OCI-LY7 (cell line): ENCODE results near the gene KREMEN1. TPM values are rescaled to one million over a fixed set of nuclear protein-coding genes. Genes with fewer than 3 reads are reported as not detected.

Source experiments
- BruUV-seq: library from RNA; stranded (reverse); fragments of 400-500 nt; replicated peaks from 2 replicates; lab custom pipeline; 2021; lab: Mats Ljungman, UMichigan
- CTCF ChIA-PET: fragments of 300-600 bp; sonication (Branson Sonifier 250); formaldehyde crosslinking; loops from one replicate; lab custom pipeline; 2022; ENCODE audit warnings: antibody characterized with exemption; ENCODE audit not compliant: unreplicated experiment; lab: Charles Lee
- POLR2A ChIA-PET: fragments of 300-600 bp; sonication (Branson Sonifier 250); formaldehyde crosslinking; loops from one replicate; lab custom pipeline; 2022; ENCODE audit warnings: antibody characterized with exemption; lab: Charles Lee
- DNase-seq: peaks from one replicate; pipeline ENCODE4 v3.0.0-alpha.2; 2015; ENCODE audit warnings: low spot score
- H2AFZ ChIP-seq: fragments of 200-600 bp; sonication (generic), shearing (Covaris generic); 2 replicates; pipeline ENCODE4 v1.6.1; 2014; ENCODE audit warnings: mild to moderate bottlenecking, antibody characterized with exemption, low read length, moderate library complexity
- H3K27ac ChIP-seq: fragments of 200-600 bp; sonication (generic); 2 replicates; pipeline ENCODE4 v1.5.1; 2014; ENCODE audit warnings: mixed run types, low read depth, mild to moderate bottlenecking, moderate library complexity, low read length, inconsistent platforms; ENCODE audit not compliant: poor library complexity, severe bottlenecking
- H3K36me3 ChIP-seq: fragments of 200-600 bp; sonication (generic); 2 replicates; pipeline ENCODE4 v1.6.1; 2014; ENCODE audit warnings: mild to moderate bottlenecking, antibody characterized with exemption, low read length, moderate library complexity, mixed read lengths; ENCODE audit not compliant: insufficient read depth
- H3K4me1 ChIP-seq: fragments of 200-600 bp; sonication (generic); 2 replicates; pipeline ENCODE4 v1.5.1; 2014; ENCODE audit warnings: mild to moderate bottlenecking, low read length; ENCODE audit not compliant: insufficient read depth, poor library complexity, severe bottlenecking
- H3K4me2 ChIP-seq: fragments of 200-600 bp; sonication (generic); 2 replicates; pipeline ENCODE4 v1.6.1; 2014; ENCODE audit warnings: mild to moderate bottlenecking, low read length
- H3K4me3 ChIP-seq: fragments of 200-600 bp; sonication (generic); 2 replicates; pipeline ENCODE4 v1.5.1; 2014; ENCODE audit warnings: mild to moderate bottlenecking, low read depth, low read length; ENCODE audit not compliant: poor library complexity, severe bottlenecking
- H3K79me2 ChIP-seq: fragments of 200-600 bp; sonication (generic); 2 replicates; pipeline ENCODE4 v1.6.1; 2016; ENCODE audit warnings: low read depth, mild to moderate bottlenecking, low read length, moderate library complexity, mixed read lengths; ENCODE audit not compliant: insufficient read depth
- H3K9me2 ChIP-seq: fragments of 200-600 bp; sonication (generic); 2 replicates; pipeline ENCODE4 v1.6.1; 2016; ENCODE audit warnings: mild to moderate bottlenecking, low read length, mixed read lengths; ENCODE audit not compliant: insufficient read depth
- H3K9me3 ChIP-seq: fragments of 200-600 bp; sonication (generic); 2 replicates; pipeline ENCODE4 v1.6.1; 2014; ENCODE audit warnings: mild to moderate bottlenecking, mixed run types, low read length, mixed read lengths
- H4K20me1 ChIP-seq: fragments of 200-600 bp; sonication (generic); 2 replicates; pipeline ENCODE4 v1.6.1; 2014; ENCODE audit warnings: mild to moderate bottlenecking, antibody characterized with exemption, low read length, moderate library complexity, mixed read lengths; ENCODE audit not compliant: insufficient read depth
- CTCF ChIP-seq: fragments of 200-600 bp; sonication (generic); conservative IDR thresholded peaks from 2 replicates; pipeline ENCODE4 v1.5.1; 2014; ENCODE audit warnings: mild to moderate bottlenecking, antibody characterized with exemption, low read length, moderate library complexity, mixed read lengths
- EZH2phosphoT487 ChIP-seq: fragments of 200-600 bp; sonication (generic); IDR thresholded peaks from 2 replicates; pipeline ENCODE4 v1.6.1; 2018; ENCODE audit warnings: low read depth, borderline replicate concordance, mild to moderate bottlenecking, mixed run types, antibody characterized with exemption, low read length, moderate library complexity, mixed read lengths
- intact Hi-C: fragments of 100-400 bp; cut with micrococcal nuclease; formaldehyde crosslinking; loops from one replicate; pipeline ENCODE4 v1.10.0; 2022; ENCODE audit not compliant: unreplicated experiment
- total RNA-seq, 2 experiments: library from RNA; depleted of rRNA in 1 of 2; stranded (reverse); fragments of >200 nt in 1 of 2; shearing (Covaris generic) in 1 of 2; gene quantifications; 2 replicates each; pipeline ENCODE4 v1.2.3, GENCODE V29; 2014 to 2022

KREMEN1 gene
- total RNA-seq, 2 experiments from 2014 or later: not detected

DNA sequence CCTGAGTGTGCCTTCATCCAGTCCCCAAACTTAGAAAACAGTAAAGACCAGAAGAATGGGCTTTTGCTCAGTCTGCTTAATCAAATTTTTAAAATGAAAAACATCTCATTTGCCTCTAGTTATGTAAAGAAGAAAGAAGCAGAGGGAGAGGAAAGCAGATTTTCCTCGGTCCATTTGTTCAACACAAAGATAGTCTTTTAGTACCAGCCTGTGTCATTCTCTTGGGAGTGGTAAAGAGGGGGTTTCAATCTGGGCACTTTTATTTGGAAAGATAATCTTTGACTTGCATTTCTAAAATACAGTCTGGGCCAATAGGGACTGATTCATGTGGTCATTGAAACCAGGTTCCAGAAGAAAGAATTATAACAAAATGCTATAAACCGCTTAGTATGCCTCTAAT is 29.5 kb downstream of the KREMEN1 start:
- Histone ChIP-seq H3K27ac (no peak overlapping the region), H3K4me1 (no peaks in the 10 kb centered on the region), H2AFZ (no peak overlapping the region), H3K9me2 (no peaks in the 10 kb centered on the region), H4K20me1 (no peaks in the 10 kb centered on the region), H3K9me3 (no peaks in the 10 kb centered on the region), H3K4me3 (no peak overlapping the region), H3K4me2 (no peak overlapping the region), H3K79me2 (no peaks in the 10 kb centered on the region), H3K36me3 (no peaks in the 10 kb centered on the region)
- TF ChIP-seq EZH2phosphoT487: no peak
- TF ChIP-seq CTCF: no peak
- no TSS peak for BruUV-seq
- intact Hi-C loops: no loop called here
- CTCF ChIA-PET: no interaction called here
- POLR2A ChIA-PET: interaction anchor here (0.6 kb wide), 1 partner anchor 281 kb away, joined by 4 read pairs; no protein-coding TSS in a partner anchor
- DNase-seq: no peak

DNA sequence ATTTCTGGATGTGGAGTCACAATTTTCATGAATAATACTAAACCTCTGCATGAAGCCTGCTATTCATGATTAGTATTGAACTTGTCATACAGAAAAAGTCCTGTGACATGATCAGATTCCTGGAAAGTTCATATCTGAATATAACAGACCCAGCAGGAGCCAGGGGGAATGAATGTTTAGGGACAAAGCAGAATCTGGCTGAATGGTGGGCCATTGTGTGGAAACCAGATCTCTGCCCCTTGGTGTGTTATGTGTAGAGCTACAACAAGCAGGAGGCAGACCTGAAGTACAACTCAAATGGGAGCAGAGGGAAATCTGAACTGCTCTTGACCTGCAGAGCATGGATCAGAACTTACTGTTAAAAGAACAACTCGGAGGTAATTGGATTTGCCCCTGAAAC is 30.3 kb downstream of the KREMEN1 start:
- Histone ChIP-seq H3K9me2 (no peaks in the 10 kb centered on the region), H3K4me1 (no peaks in the 10 kb centered on the region), H2AFZ (no peak overlapping the region), H3K4me3 (no peak overlapping the region), H3K79me2 (no peaks in the 10 kb centered on the region), H3K27ac (no peak overlapping the region), H3K9me3 (no peaks in the 10 kb centered on the region), H3K36me3 (no peaks in the 10 kb centered on the region), H4K20me1 (no peaks in the 10 kb centered on the region), H3K4me2 (no peak overlapping the region)
- POLR2A ChIA-PET: no interaction called here
- no TSS peak for BruUV-seq
- CTCF ChIA-PET: no interaction called here
- TF ChIP-seq EZH2phosphoT487 (no peak), CTCF (no peak)
- intact Hi-C loops: no loop called here
- DNase-seq: no peak

DNA sequence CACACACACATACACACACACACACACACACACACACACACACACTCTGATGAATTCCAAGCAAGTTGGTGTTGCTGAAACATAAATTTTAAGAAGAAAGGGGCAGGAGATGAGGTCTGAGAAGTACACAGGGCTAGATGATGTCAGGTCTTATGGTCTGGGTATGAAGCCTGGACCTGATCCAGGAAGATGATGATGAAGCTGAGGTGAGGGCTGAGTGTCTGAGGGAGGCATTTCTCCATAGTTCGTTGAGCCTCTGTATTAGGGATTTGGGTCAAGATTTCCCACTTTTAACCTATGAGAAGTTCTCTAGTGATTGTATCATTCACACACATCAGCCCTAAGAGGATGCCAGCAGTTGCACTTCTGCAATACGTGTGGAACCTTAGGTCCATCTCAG is 32.6 kb downstream of the KREMEN1 start:
- Histone ChIP-seq H3K9me2 (no peaks in the 10 kb centered on the region), H2AFZ (no peak overlapping the region), H3K79me2 (no peaks in the 10 kb centered on the region), H3K27ac (no peak overlapping the region), H3K4me3 (no peak overlapping the region), H4K20me1 (no peaks in the 10 kb centered on the region), H3K4me1 (no peaks in the 10 kb centered on the region), H3K9me3 (no peaks in the 10 kb centered on the region), H3K4me2 (no peak overlapping the region), H3K36me3 (no peaks in the 10 kb centered on the region)
- CTCF ChIA-PET: no interaction called here
- no TSS peak for BruUV-seq
- no peak for DNase-seq
- intact Hi-C loops: no loop called here
- POLR2A ChIA-PET: no interaction called here
- TF ChIP-seq CTCF (no peak), EZH2phosphoT487 (no peak)
